Cardiac ventricle fibroblast (primary cell): ENCODE results near the gene CCDC120. TPM values are rescaled to one million over a fixed set of nuclear protein-coding genes. Genes with fewer than 3 reads are reported as not detected.

Experiments used
- total RNA-seq: library from RNA; depleted of rRNA; stranded (reverse); fragments of >200 nt; gene quantifications from 2 replicates; pipeline ENCODE4 v1.2.3, GENCODE V29; 2015

The CCDC120 gene
- total RNA-seq: 2.0 and 2.5 TPM in 2 replicates

GRCh38 chrX:49058794-49059193 is at the start of gene CCDC120:
Gene CCDC120 (plus strand): TSS chrX:49058999. CDS start chrX:49062042, 3,043 bp downstream.

GRCh38 chrX:49043220-49043986 is 15.4 kb upstream of the CCDC120 start, which contains the start of gene TFE3:
Gene TFE3 (minus strand): TSS chrX:49043357. CDS start chrX:49043226, 131 bp downstream.

GRCh38 chrX:49073601-49074575 is 15.1 kb downstream of the CCDC120 start, which contains the start of gene PRAF2:
Gene PRAF2 (minus strand): TSS chrX:49074002. CDS start chrX:49073987, 15 bp downstream.

GRCh38 chrX:49079489-49080428 is 21.0 kb downstream of the CCDC120 start, which contains the start of gene WDR45:
Gene WDR45 (minus strand): TSS chrX:49079887. CDS start chrX:49078095, 1,792 bp downstream.

Other genes with a start within 250 kb of the CCDC120 start
- gene ERAS, start 232.5 kb upstream of the CCDC120 start, total RNA-seq: not detected in 2 replicates
- gene PCSK1N, start 223.4 kb upstream of the CCDC120 start, total RNA-seq: 1.0 and 1.4 TPM in 2 replicates
- 17.8 and 19.7 TPM in 2 replicates for gene TIMM17B, start 161.2 kb upstream of the CCDC120 start, total RNA-seq
- 53.7 and 56.3 TPM in 2 replicates for gene PQBP1, start 161.1 kb upstream of the CCDC120 start, total RNA-seq
- 21.3 and 23.8 TPM in 2 replicates for gene SLC35A2, start 147.4 kb upstream of the CCDC120 start, total RNA-seq
- gene PIM2, start 140.0 kb upstream of the CCDC120 start, total RNA-seq: 1.4 and 2.1 TPM in 2 replicates
- 33.8 and 40.0 TPM in 2 replicates for gene OTUD5, start 101.4 kb upstream of the CCDC120 start, total RNA-seq
- gene KCND1, start 87.2 kb upstream of the CCDC120 start, total RNA-seq: 5.0 and 5.3 TPM in 2 replicates
- gene GRIPAP1, start 56.7 kb upstream of the CCDC120 start, total RNA-seq: 13.2 and 14.8 TPM in 2 replicates
- 73.1 and 84.2 TPM in 2 replicates for gene TFE3, start 15.6 kb upstream of the CCDC120 start, total RNA-seq
- 34.3 and 36.7 TPM in 2 replicates for gene PRAF2, start 15.0 kb downstream of the CCDC120 start, total RNA-seq
- 64.5 and 72.1 TPM in 2 replicates for gene WDR45, start 20.9 kb downstream of the CCDC120 start, total RNA-seq
- gene GPKOW, start 64.7 kb downstream of the CCDC120 start, total RNA-seq: 16.2 and 17.3 TPM in 2 replicates
- gene MAGIX, start 103.8 kb downstream of the CCDC120 start, total RNA-seq: 0.19 and 0.54 TPM in 2 replicates
- 41.1 and 44.0 TPM in 2 replicates for gene PLP2, start 112.9 kb downstream of the CCDC120 start, total RNA-seq
- gene PRICKLE3, start 127.4 kb downstream of the CCDC120 start, total RNA-seq: 11.3 and 17.2 TPM in 2 replicates
- 0.19 and 0.78 TPM in 2 replicates for gene SYP, start 141.2 kb downstream of the CCDC120 start, total RNA-seq
- gene CACNA1F, start 174.3 kb downstream of the CCDC120 start, total RNA-seq: not detected in 2 replicates
- 8.8 and 9.9 TPM in 2 replicates for gene CCDC22, start 176.5 kb downstream of the CCDC120 start, total RNA-seq
- gene FOXP3, start 205.7 kb downstream of the CCDC120 start, total RNA-seq: not detected in 2 replicates
- gene PPP1R3F, start 210.8 kb downstream of the CCDC120 start, total RNA-seq: 4.5 and 7.2 TPM in 2 replicates
- gene GAGE10, start 244.6 kb downstream of the CCDC120 start, total RNA-seq: not detected in 2 replicates